Mucosa of rectum (tissue), 2 donors: Measurements from ENCODE around the gene AFDN.

Experiments
- H3K27ac ChIP-seq, 2 donors: one replicate each; pipeline ENCODE4 v1.7.0; 2013; ENCODE audit warnings: inconsistent platforms in 2 of 2, low read depth in 2 of 2, low read length in 2 of 2
- H3K27me3 ChIP-seq, 2 donors: one replicate each; pipeline ENCODE4 v1.7.0; 2013; ENCODE audit warnings: low read length in 2 of 2; ENCODE audit not compliant: control insufficient read depth in 2 of 2, insufficient read depth in 2 of 2
- H3K36me3 ChIP-seq, 2 donors: one replicate each; pipeline ENCODE4 v1.7.0; 2013; ENCODE audit warnings: low read length in 2 of 2; ENCODE audit not compliant: control insufficient read depth in 2 of 2, insufficient read depth in 2 of 2
- H3K4me1 ChIP-seq, 2 donors: one replicate each; pipeline ENCODE4 v1.7.0; 2013; ENCODE audit warnings: low read length in 2 of 2, mild to moderate bottlenecking in 1 of 2; ENCODE audit not compliant: control insufficient read depth in 2 of 2, insufficient read depth in 2 of 2
- H3K4me3 ChIP-seq, 2 donors: one replicate each; pipeline ENCODE4 v1.7.0; 2013; ENCODE audit warnings: low read length in 2 of 2
- H3K9ac ChIP-seq, 2 donors: one replicate each; pipeline ENCODE4 v1.7.0; 2013; ENCODE audit warnings: low read length in 2 of 2, low read depth in 1 of 2, mild to moderate bottlenecking in 1 of 2
- H3K9me3 ChIP-seq, 2 donors: one replicate each; pipeline ENCODE4 v1.7.0; 2013; ENCODE audit warnings: low read length in 2 of 2; ENCODE audit not compliant: control insufficient read depth in 2 of 2
- donor health status: healthy.
- donor health status: Normal muscosa, but diverticular disease.

AFDN gene

DNA sequence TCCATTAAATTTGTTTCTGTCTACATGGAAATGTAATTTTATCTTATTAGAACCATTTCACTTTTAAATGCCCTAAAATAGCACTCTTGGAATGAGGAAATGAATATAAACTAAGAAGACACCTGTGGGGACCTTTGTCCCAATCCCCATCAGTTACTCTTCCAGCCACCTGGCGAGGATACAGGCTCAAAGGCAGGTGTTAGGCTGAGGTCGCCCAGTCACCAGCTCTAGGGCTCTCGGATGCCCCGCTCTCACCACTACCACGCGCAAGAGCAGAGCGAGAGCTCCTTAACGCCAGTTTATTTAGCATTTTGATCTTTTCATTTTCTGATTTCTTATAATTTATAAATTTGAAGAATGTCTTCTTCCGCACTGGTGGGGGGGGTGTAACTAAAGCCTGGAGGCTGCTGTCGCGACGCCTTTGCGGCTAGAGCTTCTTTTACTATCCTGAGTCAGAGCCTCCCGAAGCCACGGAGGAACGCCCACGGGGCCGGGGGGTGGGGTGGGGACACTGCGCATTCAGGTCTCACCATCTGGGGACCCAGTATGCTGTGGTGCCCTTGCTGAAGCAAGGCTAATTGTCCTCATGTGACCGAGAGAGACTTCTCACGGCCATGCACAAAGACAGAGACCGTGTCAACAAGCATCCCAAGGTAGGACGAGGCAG, 38.7 kb upstream of the AFDN start:
- Histone ChIP-seq H3K9ac (no peak overlapping the region), H3K27ac (no peak overlapping the region), H3K4me3 (no peak overlapping the region), H3K27me3 (no peaks in the 10 kb centered on the region), H3K4me1 (peaks cover 0 to 5% of the 10 kb centered on the region in 2 donors), H3K36me3 (no peaks in the 10 kb centered on the region), H3K9me3 (no peaks in the 10 kb centered on the region)

DNA sequence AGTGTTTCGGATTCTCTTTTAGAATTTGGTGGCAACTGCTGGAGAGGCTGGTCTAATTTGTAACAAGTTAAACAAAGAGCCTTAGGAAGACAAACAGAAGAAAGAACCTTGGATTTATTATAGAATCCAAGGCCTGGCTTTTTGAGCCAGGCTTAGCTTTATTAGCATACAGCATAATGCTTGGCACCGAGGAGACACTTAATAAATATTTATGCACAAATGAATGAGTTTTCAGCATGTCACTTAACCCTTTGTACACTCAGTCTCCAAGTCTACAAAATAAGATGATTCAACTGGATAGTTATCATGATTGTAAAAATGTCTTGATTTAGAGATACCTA, 38.2 kb upstream of the AFDN start:
- Histone ChIP-seq H3K9me3 (no peaks in the 10 kb centered on the region), H3K27me3 (no peaks in the 10 kb centered on the region), H3K4me1 (peaks cover 0 to 10% of the 10 kb centered on the region in 2 donors), H3K4me3 (no peak overlapping the region), H3K9ac (no peak overlapping the region), H3K27ac (no peak overlapping the region), H3K36me3 (no peaks in the 10 kb centered on the region)

DNA sequence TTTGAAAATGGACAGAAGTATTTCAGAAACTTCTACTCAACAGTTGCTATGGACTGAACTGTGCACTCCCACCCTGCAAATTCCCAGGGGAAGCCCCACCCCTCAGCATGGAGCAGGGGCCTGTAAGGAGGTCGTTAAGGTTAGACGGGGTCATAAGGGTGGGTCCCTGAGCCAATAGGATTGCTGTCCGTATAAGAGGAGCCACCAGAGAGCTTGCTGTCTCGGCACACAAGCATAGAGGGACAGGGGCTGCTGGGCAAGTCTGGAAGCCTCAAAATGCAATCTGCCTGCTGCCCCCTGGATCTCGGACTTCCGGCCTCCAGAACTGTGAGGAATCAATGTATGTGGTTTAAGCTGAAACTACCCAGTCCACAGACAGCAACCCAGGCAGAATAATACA, 37.4 kb upstream of the AFDN start:
- H3K27ac ChIP-seq, result no peak overlapping the region
- peaks cover 0 to 17% of the 10 kb centered on the region in 2 donors for H3K4me1 ChIP-seq
- H3K9ac ChIP-seq, result no peak overlapping the region
- no peak overlapping the region for H3K4me3 ChIP-seq
- H3K27me3 ChIP-seq, result no peaks in the 10 kb centered on the region
- H3K9me3 ChIP-seq, result no peaks in the 10 kb centered on the region
- H3K36me3 ChIP-seq, result no peaks in the 10 kb centered on the region

DNA sequence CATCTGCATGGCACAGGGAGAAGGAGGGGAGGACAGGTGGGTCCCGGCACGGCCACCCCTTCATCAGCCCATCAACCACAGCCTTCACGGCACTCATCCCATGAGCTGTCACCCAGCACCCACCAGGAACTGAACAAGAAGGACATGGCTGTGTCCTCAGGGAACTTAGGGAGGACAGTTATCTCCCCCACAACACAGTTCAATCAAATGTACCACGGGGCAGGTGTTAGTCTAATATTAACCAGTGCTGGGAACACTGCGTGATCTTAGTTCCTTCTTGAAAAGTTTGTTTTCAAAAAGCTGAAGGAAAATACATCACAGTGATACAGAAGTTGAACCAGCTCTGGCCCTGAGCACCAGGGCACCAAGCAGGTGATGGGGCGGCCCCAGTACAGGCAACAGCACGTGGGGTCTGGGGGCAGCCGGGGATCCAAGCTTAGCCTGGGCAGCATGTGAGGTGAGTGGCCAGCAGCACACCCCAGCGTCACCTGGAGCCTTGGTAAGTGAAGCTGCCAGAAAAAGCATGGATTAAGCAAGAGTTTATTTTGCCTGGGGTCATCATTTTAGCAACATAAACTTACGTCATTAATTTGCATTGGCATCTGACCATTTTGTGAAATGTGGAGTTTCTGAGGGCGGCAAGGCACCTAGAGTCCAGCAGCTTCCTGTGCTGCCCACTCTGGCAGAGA, 35.5 kb upstream of the AFDN start:
- H3K9me3 ChIP-seq, result no peaks in the 10 kb centered on the region
- no peak overlapping the region for H3K9ac ChIP-seq
- peaks cover 4 to 35% of the 10 kb centered on the region in 2 donors for H3K4me1 ChIP-seq
- no peaks in the 10 kb centered on the region for H3K36me3 ChIP-seq
- H3K4me3 ChIP-seq, result no peak overlapping the region
- H3K27ac ChIP-seq, result no peak overlapping the region
- no peaks in the 10 kb centered on the region for H3K27me3 ChIP-seq

DNA sequence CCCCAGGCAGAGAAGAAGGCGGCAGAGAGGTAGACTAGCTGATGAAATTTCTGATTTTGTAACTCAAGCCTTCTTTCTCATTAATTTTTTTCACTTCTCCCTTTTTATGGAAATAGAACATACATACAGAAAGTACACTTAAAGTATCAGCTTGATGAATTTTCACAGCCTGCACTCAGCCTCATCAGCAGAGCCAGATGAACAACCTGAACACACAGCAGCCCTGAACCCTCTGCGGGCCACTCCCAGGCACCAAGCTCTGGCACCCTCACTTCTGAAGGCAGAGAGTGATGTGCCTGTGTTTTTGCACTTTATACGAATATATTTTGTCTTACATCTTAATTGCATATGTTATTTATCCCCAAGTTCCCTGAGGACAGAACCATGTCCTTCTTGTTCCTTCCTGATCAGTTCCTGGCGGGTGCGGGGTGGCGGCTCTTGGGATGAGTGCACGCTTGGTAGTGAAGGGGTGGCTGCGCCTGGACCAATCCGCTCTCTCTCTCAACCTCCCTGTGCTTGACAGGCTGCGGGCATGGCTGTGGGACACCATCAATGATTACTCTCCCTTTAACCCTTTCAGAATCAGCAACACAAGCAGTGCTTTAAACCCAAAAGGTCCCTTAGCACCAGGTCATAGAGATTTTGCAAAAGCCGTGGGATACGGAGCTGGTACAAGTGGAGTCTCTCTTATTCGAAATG, 34.8 kb upstream of the AFDN start:
- no peak overlapping the region for H3K27ac ChIP-seq
- H3K27me3 ChIP-seq, result no peaks in the 10 kb centered on the region
- H3K4me3 ChIP-seq, result no peak overlapping the region
- H3K4me1 ChIP-seq, result peaks cover 4 to 35% of the 10 kb centered on the region in 2 donors
- no peaks in the 10 kb centered on the region for H3K9me3 ChIP-seq
- no peak overlapping the region for H3K9ac ChIP-seq
- no peaks in the 10 kb centered on the region for H3K36me3 ChIP-seq

DNA sequence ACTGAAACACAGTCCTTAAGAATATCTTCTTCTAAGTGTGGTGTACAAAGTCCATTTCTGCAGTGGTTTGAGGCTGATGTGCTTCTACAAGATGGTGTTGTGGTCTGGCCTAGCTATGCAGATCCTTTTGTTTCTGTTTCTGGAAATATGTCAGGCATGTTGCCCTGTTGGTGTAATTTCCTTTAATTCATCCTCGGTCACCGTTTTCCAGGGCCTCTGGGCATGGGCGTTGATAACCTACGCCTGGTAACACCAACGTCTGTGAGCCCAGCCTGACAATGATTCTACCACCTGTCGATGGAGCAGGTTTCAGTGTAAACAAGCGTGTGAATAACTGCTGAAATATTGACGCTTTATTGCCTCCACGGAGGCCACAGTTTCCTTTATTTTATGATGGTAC, 33.3 kb upstream of the AFDN start:
- no peak overlapping the region for H3K4me3 ChIP-seq
- H3K9me3 ChIP-seq, result no peaks in the 10 kb centered on the region
- no peaks in the 10 kb centered on the region for H3K36me3 ChIP-seq
- H3K27ac ChIP-seq, result peak overlapping the region; percentile 0 to 62
- H3K9ac ChIP-seq, result no peak overlapping the region
- peaks cover 8 to 44% of the 10 kb centered on the region in 2 donors for H3K4me1 ChIP-seq
- no peaks in the 10 kb centered on the region for H3K27me3 ChIP-seq

DNA sequence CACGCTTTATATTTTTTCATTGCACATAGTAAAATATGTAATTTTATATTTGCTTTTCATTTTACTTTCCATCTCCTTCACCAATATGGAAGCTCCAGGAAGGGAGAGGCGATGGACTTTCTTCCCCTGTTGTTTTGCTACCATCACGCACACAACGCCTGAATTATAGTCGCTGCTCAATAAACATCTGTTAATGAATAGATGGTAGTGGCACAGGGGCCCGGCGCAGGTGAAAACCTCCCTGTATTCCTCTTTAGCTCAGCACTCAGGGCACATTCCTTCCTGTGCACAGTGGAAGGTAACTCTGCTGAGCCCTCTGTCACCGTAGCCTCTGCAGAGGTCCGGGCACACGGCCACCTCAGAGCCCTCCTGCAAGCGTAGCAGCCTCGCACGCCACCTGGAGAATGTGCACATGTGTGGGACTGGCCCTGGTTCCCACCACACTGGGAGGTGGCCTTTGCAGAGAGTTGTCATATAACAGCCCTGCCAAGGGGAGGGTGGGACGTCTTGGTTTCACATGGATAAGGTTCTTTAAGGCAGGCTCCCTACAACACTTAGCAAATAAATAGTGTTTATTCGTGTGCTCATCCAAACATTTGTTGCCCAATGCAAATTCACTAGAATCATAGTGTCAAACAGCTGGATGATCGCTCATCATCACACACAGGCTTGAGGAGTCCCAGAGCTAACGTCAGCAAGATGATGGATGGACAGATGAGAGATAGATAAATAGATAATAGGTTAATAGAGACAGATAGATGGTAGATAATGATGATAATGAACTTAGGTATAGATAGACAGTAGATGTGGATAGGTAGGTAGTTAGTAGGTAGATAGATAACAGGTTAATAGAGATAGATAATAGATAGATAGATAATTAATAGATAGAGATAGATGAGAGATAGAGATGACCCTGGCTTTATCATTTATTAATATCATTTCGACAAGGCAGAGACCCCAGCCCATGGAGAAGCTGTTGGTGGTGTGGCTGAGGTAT, 32.3 kb upstream of the AFDN start:
- no peak overlapping the region for H3K9ac ChIP-seq
- H3K4me3 ChIP-seq, result peak overlapping the region in 1 of 2 donors; percentile 53
- H3K27me3 ChIP-seq, result no peaks in the 10 kb centered on the region
- H3K36me3 ChIP-seq, result no peaks in the 10 kb centered on the region
- peak overlapping the region in 1 of 2 donors; percentile 62 for H3K27ac ChIP-seq
- peaks cover 8 to 44% of the 10 kb centered on the region in 2 donors for H3K4me1 ChIP-seq
- H3K9me3 ChIP-seq, result no peaks in the 10 kb centered on the region

DNA sequence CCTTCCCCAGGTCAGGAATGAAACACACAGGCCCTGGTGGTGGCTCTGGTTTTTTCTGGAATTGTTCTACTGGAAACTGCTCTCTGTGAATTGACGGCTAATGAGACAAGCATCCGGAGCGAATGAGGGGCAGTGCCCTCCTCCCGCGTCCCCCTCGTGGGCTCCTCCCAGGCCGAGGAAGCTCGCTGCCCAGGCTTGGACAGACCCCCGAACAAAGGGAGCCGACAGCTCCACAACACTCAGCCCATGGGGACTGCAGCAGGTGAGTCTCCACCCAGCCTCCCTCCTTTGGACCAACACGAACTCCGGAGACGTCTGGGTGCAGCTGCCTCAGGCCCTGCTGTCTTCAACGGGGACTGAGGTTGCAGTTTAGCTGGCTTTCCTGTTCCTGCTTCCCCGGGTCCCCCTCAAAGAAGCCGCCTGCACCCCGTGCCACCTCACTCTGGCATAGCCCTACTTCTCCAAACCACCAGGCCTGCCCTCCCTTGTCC, 31.3 kb upstream of the AFDN start:
- Histone ChIP-seq H3K9me3 (no peaks in the 10 kb centered on the region), H3K27me3 (no peaks in the 10 kb centered on the region), H3K4me3 (peak overlapping the region; percentile 5 to 62), H3K36me3 (no peaks in the 10 kb centered on the region), H3K9ac (peak overlapping the region in 1 of 2 donors; percentile 66), H3K4me1 (peaks cover 8 to 44% of the 10 kb centered on the region in 2 donors), H3K27ac (peak overlapping the region in 1 of 2 donors; percentile 77)

DNA sequence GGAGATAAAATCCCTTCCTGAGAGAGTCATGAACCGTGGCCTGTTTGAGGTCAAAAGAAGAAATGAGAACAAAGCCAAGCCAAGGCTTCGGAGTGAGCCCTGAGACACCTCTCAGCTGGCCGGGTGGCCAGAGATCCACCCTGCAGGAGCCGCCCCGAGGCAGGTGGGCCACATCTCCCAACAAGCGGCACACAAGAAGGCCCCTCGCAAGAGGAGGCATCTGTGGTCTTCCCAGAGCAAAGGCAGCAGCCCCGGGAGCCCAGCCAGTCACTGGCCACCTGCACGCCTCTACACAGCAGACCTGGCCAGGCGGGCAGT, 30.9 kb upstream of the AFDN start:
- H3K4me1 ChIP-seq, result peaks cover 8 to 44% of the 10 kb centered on the region in 2 donors
- H3K9ac ChIP-seq, result peak overlapping the region in 1 of 2 donors; percentile 66
- no peaks in the 10 kb centered on the region for H3K36me3 ChIP-seq
- peak overlapping the region in 1 of 2 donors; percentile 77 for H3K27ac ChIP-seq
- no peaks in the 10 kb centered on the region for H3K9me3 ChIP-seq
- no peaks in the 10 kb centered on the region for H3K27me3 ChIP-seq
- peak overlapping the region; percentile 62 to 66 for H3K4me3 ChIP-seq
